Thymus (tissue), 11 donors: ENCODE results near the gene FRMD3. TPM values are rescaled to one million over a fixed set of nuclear protein-coding genes. Genes with fewer than 3 reads are reported as not detected.

ENCODE experiments used
- DNase-seq, 9 donors: peaks; one replicate each; pipeline ENCODE4 v3.0.0-alpha.2; 2013; ENCODE audit warnings: low spot score in 9 of 9, low read depth in 6 of 9, missing footprints in 1 of 9
- H3K27ac ChIP-seq, 2 donors: one replicate each; pipeline ENCODE4 v1.5.1; 2013; ENCODE audit warnings: control low read depth in 1 of 2, low read depth in 1 of 2, low read length in 1 of 2, mild to moderate bottlenecking in 1 of 2, moderate library complexity in 1 of 2
- H3K27me3 ChIP-seq, 2 donors: one replicate each; pipeline ENCODE4 v1.5.1; 2013; ENCODE audit warnings: low read length in 1 of 2; ENCODE audit not compliant: control insufficient read depth in 2 of 2, insufficient read depth in 1 of 2
- H3K36me3 ChIP-seq, 2 donors: one replicate each; pipeline ENCODE4 v1.5.1; 2013; ENCODE audit warnings: low read length in 1 of 2, mild to moderate bottlenecking in 1 of 2, moderate library complexity in 1 of 2; ENCODE audit not compliant: control insufficient read depth in 2 of 2, insufficient read depth in 2 of 2
- H3K4me1 ChIP-seq, 2 donors: one replicate each; pipeline ENCODE4 v1.5.1; 2013; ENCODE audit warnings: low read length in 2 of 2; ENCODE audit not compliant: control insufficient read depth in 2 of 2, insufficient read depth in 2 of 2
- H3K4me3 ChIP-seq, 2 donors: one replicate each; pipeline ENCODE4 v1.5.1; 2013; ENCODE audit warnings: low read length in 2 of 2, control low read depth in 1 of 2, mild to moderate bottlenecking in 1 of 2
- H3K9me3 ChIP-seq, 2 donors: one replicate each; pipeline ENCODE4 v1.5.1; 2013; ENCODE audit warnings: low read length in 1 of 2, mild to moderate bottlenecking in 1 of 2; ENCODE audit not compliant: control insufficient read depth in 2 of 2, insufficient read depth in 1 of 2
- WGBS: extraction: QIAGEN DNeasy Blood & Tissue Kit; methylation state at CpG from one replicate; pipeline ENCODE4 v1.1.7; 2013; 5-methylcytosine and 5-hydroxymethylcytosine counted together
- polyA plus RNA-seq: library from polyadenylated mRNA; stranded (reverse); fragments of 200-250 nt; gene quantifications from one replicate; pipeline ENCODE4 v1.2.3, GENCODE V29; 2013
- total RNA-seq: library from RNA; stranded (reverse); fragments of 120-200 nt; gene quantifications from one replicate; pipeline ENCODE4 v1.2.4, GENCODE V29; 2013
- donor health status: healthy.

The FRMD3 gene
- total and polyA plus RNA-seq, 2 donors, result 0.94 to 1.3 TPM

DNA sequence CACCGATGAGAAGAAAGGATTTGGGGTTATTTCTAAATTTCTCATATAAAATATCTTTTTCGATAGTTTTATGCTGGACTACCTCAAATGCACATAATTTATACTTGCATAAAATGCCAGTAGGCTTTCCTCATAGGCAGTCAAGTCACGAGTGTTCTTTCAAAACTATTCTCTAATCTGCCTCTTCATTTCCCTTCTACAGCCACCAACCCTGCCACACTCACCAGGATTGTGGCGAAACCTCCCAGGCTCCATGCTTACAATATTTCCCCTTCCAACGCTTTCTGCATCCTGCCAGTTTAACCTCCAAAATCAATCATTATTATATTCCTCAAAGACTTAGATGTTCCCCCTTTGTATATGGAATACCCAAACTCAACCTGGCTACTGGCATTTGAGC is 65.4 kb downstream of the FRMD3 start:
- Histone ChIP-seq H3K4me1 (no peaks in the 10 kb centered on the region), H3K27me3 (no peaks in the 10 kb centered on the region), H3K4me3 (no peak overlapping the region), H3K36me3 (no peaks in the 10 kb centered on the region), H3K9me3 (no peaks in the 10 kb centered on the region), H3K27ac (no peak overlapping the region)
- WGBS, result 89% methylated on average over 5 of the region's 5 CpGs
- DNase-seq, result no peak

- Histone ChIP-seq H3K27me3 (no peaks in the 10 kb centered on the region), H3K36me3 (no peaks in the 10 kb centered on the region), H3K27ac (no peak overlapping the region), H3K4me3 (no peak overlapping the region), H3K9me3 (no peaks in the 10 kb centered on the region), H3K4me1 (no peaks in the 10 kb centered on the region)
- DNase-seq, result no peak
- 92% methylated on average over 4 of the region's 4 CpGs for WGBS
These were observed 66.0 kb downstream of the FRMD3 start for GRCh38 chr9:83472221-83472665.

DNA sequence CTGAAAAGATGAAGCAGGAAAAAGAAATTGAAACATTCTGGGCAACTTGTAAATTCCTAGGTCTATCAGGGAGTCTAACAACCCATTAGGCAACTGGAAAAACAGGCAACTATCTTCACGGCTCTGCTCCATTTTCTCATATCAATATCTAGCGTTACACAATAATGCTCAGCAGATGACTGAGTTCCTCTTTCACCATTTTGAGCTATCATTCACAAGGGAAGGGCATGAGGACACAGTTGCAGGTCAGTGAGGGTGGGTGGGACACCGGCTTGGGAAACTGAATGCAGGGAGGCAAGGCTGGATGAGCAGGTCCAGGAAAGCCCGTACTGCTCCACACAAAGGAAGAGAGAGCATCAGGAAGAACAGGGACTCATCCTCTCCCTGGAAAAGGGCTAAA is 67.0 kb downstream of the FRMD3 start:
- H3K27ac ChIP-seq, result no peak overlapping the region

GRCh38 chr9:83469722-83470121 is 68.5 kb downstream of the FRMD3 start:
- Histone ChIP-seq H3K4me3 (no peak overlapping the region), H3K27me3 (no peaks in the 10 kb centered on the region), H3K9me3 (no peaks in the 10 kb centered on the region), H3K27ac (no peak overlapping the region), H3K4me1 (no peaks in the 10 kb centered on the region), H3K36me3 (no peaks in the 10 kb centered on the region)
- 91% methylated on average over 7 of the region's 7 CpGs for WGBS
- no peak for DNase-seq

More for the DNA sequence above, 67.0 kb downstream of the FRMD3 start:
- Histone ChIP-seq H3K4me3 (no peak overlapping the region), H3K36me3 (no peaks in the 10 kb centered on the region), H3K9me3 (no peaks in the 10 kb centered on the region), H3K4me1 (no peaks in the 10 kb centered on the region), H3K27me3 (no peaks in the 10 kb centered on the region)
- no peak for DNase-seq
- whole genome bisulfite sequencing, result 95% methylated on average over 4 of the region's 4 CpGs

GRCh38 chr9:83468821-83469220 is 69.4 kb downstream of the FRMD3 start:
- Histone ChIP-seq H3K27me3 (no peaks in the 10 kb centered on the region), H3K4me3 (no peak overlapping the region), H3K9me3 (no peaks in the 10 kb centered on the region), H3K27ac (no peak overlapping the region), H3K36me3 (no peaks in the 10 kb centered on the region), H3K4me1 (no peaks in the 10 kb centered on the region)
- WGBS, result 89% methylated on average over 3 of the region's 3 CpGs
- DNase-seq, result no peak

DNA sequence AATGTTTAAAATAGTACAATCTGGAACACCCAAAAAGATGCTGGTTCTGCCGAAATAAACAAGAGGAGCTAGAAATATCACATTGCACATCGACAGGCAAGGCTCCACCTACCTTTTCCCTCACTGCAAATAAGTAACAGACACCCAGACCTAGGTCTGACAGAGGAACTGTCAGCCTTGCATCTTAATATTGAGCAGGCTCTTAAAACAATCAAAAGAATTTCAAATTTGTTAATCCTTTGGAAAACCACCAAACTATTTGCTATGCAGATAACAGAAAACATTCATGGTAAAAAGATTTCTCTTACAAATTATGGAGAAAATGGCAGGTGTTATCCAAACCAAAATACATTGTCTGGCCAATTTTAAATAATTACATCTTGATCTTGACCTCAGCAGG is 71.3 kb downstream of the FRMD3 start:
- H3K27ac ChIP-seq, result no peak overlapping the region
- H3K36me3 ChIP-seq, result no peaks in the 10 kb centered on the region
- H3K4me1 ChIP-seq, result no peaks in the 10 kb centered on the region
- no peak for DNase-seq
- WGBS, result 71% methylated on average over 2 of the region's 2 CpGs
- no peaks in the 10 kb centered on the region for H3K27me3 ChIP-seq
- no peak overlapping the region for H3K4me3 ChIP-seq
- H3K9me3 ChIP-seq, result no peaks in the 10 kb centered on the region

DNA sequence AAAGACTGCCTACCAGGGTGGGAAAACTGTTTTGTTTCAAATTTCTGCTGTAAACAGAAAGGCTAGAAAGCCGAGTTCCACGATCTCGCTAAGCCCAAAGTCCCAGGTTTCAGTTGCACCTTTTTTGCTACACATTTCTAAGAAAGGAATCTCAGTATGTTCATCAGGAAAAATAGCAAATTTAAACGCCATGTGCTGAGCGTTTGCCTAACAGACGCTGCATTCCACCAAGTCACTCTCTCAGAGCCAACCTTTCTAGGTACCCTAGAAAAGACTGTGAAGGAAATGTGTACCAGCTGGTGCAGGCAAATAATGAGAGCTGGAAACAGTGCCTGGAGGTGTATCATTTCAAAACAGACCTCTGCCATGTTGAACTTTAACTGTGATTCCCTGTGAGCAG is 71.8 kb downstream of the FRMD3 start:
- Histone ChIP-seq H3K36me3 (no peaks in the 10 kb centered on the region), H3K9me3 (no peaks in the 10 kb centered on the region), H3K27ac (no peak overlapping the region), H3K4me3 (no peak overlapping the region), H3K4me1 (no peaks in the 10 kb centered on the region), H3K27me3 (no peaks in the 10 kb centered on the region)
- 96% methylated on average over 6 of the region's 6 CpGs for WGBS
- no peak for DNase-seq

DNA sequence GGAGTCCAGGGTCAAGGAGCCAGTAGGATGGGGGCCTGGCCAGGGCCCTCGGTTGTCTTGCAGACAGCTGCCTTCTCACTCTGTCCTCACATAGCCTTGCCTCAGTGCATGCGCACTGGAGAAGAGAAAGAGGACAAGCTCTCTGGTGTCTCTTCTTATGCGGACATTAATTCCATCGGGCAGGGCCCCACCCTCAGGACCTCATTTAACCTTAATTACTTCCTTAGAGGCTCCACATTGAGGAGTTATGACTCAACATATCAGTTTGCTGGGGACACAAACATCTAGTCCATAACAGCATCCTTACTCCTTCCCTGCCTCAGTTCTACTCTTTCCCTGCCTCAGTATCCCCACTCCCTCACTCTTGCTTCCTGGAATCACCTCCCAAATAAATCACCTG is 78.4 kb downstream of the FRMD3 start:
- no peak for DNase-seq
- Histone ChIP-seq H3K36me3 (no peaks in the 10 kb centered on the region), H3K9me3 (no peaks in the 10 kb centered on the region), H3K27ac (no peak overlapping the region), H3K4me1 (no peaks in the 10 kb centered on the region), H3K4me3 (no peak overlapping the region), H3K27me3 (no peaks in the 10 kb centered on the region)
- WGBS, result 93% methylated on average over 4 of the region's 4 CpGs

GRCh38 chr9:83458530-83458929 is 79.7 kb downstream of the FRMD3 start:
- no peaks in the 10 kb centered on the region for H3K9me3 ChIP-seq
- no peaks in the 10 kb centered on the region for H3K36me3 ChIP-seq
- H3K27me3 ChIP-seq, result no peaks in the 10 kb centered on the region
- no peak for DNase-seq
- no peaks in the 10 kb centered on the region for H3K4me1 ChIP-seq
- WGBS, result 96% methylated on average over 2 of the region's 2 CpGs
- no peak overlapping the region for H3K4me3 ChIP-seq
- no peak overlapping the region for H3K27ac ChIP-seq

GRCh38 chr9:83457005-83457404 is 81.2 kb downstream of the FRMD3 start:
- DNase-seq, result no peak
- WGBS, result 95% methylated on average over 3 of the region's 3 CpGs
- no peak overlapping the region for H3K27ac ChIP-seq

More at GRCh38 chr9:83457005-83457404, 81.2 kb downstream of the FRMD3 start:
- Histone ChIP-seq H3K36me3 (no peaks in the 10 kb centered on the region), H3K27me3 (no peaks in the 10 kb centered on the region), H3K4me1 (no peaks in the 10 kb centered on the region), H3K9me3 (no peaks in the 10 kb centered on the region), H3K4me3 (no peak overlapping the region)
